ENCODE results near the gene CORO2B.

CORO2B gene

DNA sequence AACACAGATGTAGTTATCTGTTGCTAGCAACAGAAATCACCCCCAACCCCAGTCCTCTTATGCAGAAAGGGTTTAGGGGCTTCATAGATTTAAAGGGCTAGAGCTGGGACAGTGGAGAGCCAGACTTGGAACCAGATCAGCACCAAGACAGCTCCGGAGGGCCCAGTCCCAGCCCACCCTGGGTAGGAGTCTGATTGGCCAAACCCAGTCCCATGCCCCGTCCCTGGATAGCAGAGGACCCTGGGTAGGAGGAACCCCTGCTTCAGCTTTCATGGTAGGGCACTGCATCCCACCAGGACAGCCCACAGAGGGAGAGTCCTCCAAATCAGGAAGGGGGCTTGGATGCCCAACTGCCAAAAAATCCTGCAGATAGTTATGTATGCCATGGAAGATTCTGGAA lies 103.0 kb downstream of the CORO2B start:
- DNase-seq: no peak

DNA sequence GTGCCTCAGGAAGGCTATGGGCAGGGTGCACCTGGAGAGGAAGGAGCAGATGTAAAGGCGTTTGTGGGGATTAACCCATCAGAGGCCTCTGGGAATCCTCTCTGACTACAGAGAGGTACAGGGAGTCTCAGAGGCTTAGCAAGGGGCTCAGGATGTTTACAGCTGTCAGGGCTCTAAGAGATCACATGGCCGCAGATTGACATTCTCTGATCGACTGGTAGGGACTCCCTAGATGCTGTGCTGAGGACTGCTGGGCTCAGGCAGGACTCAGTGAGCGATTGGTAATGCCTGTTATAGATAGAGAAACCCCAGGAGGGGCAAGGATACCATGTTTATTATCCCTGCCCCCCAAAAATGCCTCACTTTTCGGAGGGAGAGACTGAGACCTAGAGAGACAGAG lies 103.5 kb downstream of the CORO2B start:
- no peak for DNase-seq

DNA sequence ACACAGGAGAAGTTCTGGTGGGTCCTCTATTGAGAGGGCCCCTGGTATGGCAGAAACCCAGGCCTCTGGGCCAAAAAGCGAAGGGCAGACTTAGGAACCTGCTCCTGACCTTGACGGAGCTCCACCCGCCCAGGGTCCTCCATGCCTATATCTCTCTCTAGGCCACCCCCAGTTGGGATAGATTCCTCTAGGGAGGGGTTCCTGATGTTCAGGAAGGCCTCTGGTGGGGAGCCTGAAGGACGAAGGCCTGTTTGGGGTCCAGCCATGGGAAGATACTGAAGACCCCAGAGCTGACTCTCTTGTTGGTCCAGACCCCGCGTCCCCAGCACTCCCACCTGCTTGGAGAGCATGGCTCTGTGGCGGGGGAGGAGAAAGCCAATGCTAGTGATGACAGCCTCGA lies 104.2 kb downstream of the CORO2B start:
- DNase-seq: no peak

DNA sequence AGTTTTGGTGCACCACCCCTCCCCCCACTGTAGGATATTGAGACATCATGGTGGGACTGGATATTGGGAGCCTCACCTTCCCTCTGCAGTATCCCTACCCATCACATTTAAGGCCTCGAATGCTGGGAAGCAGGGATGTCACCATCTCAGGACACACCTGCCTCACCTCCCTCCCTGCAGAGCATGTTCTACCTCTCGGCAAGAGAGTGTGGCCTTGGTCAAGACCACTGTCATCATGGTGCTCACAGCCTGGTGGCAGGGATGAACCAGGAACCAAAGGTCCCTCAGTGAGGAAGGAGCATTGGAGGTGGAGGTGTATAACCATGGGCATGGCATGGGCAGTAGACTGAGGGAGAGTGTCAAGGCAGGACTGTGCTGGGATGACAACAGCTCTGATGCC lies 104.8 kb downstream of the CORO2B start:
- DNase-seq: no peak

DNA sequence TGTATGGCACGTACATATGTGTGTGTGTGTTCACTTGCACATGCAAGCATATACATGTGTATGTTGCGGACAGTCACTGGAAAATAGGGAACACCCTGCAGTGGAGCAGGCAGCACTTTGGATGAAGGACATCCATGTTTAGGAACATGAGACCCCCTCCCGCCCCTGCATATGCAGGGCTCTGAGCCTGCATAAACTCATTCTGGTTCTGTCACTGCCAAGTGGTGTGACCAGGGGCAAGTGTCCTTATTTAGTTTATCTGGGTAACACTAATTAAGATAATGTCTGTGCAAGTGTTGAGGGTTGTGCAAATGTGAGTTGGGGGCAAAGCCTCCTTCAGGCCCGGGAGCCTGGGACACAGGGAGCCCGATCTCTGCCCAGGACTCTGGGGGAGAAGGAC lies 105.7 kb downstream of the CORO2B start:
- DNase-seq: no peak

DNA sequence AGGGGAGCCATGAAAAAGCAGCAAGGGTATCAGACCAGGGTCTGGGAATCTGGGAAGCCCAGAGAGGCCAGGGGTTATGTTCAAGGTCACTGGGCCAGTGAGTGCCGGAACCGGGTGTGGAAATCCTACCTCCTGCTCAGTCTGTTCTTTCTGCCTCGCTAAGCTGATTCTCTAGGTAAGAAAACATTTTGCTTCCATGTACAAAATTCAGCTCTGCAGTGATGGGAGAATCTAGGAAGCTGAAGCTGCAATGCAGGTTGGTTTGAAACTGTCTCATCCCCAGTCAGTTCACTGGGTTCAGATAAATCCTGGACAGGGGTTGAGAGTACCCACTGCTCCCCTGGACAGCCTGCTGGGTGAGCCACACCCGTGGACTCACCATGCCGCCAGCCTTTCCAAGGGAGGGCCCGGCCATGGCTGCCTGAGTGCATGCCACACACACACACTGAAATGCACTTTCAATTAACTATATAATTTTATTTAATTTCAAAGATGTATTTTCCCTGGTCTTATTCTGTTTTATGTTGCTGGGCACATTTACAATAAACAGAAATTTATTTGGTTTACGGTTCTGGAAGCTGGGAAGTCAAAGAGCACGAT lies 108.4 kb downstream of the CORO2B start:
- no peak for DNase-seq

DNA sequence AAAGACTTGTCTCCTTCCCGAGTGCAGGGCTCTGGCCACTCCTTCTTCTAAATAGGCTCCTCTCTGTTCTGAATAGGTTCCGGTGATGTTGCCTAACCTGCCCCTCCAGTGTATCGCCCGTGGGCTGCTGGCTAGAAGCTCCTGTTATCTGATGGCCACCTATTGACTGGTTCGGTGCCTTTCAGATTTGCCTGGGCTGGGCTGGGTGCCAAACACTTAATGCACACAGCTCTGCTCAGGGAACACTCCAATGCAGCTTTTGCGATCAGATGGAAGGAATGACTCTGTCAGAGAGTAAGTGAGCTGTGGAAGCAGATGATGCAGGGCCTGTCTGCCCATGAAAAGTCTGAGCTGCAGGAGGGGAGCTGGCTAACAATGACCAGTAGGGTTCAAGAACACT lies 112.9 kb downstream of the CORO2B start:
- no peak for DNase-seq

DNA sequence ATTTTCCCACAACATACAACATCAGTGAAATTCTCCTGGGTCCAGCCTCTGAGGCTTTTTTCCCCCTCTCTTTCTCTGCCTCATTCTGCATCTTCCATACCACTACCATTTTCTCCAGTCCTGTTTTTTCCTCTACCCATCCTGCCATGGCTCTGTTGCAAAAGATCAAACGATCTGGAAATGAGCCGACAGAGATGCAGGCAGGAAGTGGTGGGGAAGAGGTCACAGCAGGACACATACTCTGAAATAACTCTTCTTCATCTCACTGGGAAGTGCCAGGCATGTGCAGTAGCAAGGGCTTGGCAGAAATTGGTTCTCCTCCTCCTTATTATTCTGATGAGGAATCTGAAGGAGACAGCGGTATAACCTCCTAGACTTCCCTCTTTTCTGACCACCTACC lies 114.3 kb downstream of the CORO2B start:
- DNase-seq: no peak

DNA sequence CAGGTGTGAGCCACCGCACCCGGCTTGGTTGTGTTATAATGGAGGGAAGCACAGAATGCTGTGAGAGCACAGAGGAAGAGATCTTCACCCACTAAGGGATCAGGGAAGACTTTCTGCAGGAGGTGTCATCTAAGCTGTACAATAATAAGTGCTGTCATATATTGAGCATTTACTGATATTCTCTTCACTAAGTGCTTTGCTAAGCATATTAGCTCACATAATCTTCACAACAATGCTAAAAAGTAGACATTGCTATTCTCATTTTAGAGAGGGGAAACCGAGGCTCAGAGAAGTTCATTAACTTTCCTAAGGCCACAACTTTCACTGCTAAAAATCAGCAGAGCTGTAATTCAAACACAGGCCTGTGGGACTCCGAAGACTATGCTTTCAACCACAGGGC lies 115.3 kb downstream of the CORO2B start:
- DNase-seq: no peak

DNA sequence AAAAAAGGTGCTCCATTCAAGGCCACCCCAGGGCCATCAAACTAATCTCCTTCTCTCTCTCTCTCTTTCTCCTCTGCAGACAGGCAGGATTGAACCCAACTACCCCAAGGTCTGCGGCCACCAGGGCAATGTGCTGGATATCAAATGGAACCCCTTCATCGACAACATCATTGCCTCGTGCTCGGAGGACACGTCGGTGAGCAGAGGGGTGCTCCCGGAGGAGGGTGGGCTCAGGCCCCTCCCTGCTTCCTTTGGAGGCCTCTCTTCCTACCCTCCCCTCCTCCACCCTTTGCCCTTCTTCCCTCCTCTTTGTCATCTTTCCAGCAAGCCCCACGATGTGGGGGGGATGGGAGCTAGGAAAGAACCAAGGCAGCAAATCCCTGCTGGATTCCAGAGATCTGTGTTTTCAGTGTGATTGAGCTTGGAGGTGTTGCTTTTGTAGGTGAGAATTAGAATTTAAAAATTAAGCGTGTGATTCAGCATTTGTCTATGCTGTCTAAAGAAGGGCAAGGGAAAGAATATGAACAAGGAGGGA lies 116.3 kb downstream of the CORO2B start:
- no peak for DNase-seq

DNA sequence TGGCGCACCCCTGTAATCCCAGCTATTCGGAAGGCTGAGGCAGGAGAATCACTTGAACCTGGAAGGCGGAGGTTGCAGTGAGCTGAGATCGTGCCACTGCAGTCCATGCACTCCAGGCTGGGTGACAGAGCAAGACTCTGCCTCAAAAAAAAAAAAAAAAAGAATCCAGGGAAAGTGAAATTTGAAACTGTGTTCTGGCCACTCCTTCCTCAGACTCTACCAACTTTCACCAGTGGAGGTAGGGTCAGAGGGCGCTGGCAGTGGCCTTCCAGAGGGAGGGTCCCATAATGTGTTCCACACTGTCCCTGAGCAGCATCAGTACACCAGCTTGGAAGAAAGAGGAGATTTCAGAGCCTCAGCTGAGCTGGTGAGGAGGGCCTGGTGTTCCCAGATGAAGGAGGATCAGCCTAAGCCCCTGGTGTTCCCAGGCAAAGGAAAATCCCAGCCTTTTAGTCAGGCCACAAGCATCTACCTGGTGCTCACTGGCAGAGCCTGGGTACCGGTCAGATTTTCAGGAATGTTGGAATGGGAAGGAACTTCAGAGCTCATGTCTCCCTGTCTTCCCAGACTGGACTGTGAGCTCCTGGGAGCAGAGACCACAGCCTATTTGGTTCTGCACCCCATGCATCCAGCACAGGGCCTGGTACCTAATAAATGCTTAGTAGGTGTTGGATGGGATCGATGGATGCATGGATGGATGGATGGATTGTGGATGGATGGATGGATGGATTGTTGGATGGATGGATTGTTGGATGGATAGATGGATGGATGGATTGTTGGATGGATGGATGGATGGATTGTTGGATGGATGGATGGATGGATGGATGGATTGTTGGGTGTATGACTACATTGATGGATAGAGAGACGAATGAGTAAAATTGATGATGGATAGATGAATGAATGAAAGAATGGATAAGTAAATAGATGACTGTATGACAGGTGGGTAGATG lies 117.9 kb downstream of the CORO2B start:
- no peak for DNase-seq

DNA sequence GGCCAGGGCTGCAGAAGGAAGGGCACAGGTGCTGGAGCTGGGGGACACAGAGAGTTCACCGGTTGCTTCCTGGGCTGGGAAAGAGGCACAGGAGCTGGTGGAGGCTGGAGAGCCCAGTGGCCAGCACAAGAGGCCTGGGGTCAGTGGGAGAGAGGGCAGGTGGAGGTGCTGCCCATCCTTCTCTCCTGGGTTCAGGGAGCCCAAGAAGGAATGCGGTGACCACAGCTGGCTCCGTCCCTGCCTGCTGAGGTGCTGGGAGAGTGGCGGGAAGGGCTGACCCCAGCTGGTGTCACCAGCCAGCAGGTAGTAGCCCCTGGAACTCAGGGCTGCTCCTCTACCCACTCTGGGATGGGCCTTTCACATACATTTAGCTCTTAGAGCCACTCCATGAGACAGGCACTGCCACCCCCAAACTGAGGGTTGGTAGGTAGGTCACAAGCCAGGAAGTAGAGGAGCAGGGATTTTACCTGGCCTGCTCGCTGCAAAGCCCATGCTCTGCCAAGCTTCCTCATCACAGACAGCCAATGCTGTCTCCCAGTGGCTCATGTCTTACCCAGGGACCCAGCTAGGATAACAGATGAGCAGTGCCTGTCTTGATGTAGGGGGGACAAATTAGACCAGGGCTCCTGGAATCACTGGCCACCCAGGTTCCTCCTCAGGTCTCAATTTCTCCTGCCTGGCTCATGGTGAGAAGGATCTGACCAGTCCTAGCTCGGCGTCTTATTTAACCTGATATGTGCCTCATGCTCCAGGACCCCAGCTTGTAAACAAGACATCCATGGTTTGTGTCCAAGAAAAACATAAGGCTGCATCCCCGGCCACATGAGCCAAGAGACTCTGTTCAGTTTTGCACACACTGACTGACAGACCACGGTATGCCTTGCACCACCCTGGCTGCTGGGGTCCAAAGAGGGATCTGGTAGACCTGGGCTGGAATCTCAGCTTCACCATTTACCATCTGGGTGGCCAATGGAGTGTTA lies 119.2 kb downstream of the CORO2B start:
- DNase-seq: no peak

DNA sequence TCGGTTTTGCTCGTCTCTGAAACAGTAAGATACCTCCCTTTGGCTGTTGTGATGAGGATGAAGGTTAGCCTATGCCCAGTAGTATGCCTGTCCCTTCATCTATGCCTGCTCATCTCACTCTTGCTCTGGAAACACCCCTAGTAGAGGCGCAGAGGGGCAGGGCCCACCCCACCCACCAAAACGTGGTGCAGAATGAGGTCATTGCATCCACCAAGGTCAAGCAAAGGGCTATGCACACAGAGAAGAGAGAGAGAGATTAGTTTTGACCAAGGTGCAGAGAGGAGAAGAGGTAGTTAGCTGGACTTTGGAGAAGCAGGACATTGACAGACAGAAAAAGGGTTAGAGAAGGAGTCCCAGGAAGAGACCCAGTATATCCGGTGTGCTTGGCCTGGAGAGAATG lies 119.9 kb downstream of the CORO2B start:
- DNase-seq: no peak

DNA sequence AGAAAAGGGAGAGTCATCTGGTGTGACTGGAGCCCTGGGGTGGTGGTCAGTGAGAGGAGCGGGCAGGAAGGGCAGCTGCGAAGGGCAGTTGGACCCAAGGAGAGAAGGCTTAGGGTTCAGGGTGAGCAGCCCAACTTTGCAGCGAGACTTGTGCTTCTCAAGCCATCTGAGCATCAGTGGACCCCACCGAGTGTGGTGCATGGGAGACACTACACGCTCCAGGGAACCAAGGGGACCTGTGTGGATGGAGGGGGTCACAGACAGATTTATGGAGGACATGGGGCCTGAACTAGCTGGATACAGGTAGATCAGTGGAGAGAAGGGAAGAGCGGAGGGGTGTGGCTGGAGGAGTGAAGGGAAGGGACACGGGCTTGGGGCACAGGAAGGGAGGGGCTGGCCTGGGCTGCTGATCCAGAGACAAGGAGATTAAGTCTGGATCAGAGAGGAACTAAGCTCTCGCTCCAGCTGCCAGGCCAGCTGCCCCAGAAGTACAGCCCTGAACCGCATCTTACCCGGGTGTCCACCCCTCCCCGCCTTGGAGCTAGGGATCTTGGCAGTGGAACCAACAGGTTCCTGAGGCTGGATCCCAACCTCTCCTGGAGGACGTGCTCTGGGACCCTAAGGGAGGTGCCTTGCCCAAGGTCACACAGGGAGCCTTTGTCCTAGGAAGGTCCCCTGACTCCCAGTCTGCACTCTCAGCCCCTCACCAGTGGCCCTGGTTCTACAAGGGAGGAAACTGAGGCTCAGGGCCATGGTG lies 120.5 kb downstream of the CORO2B start:
- DNase-seq: no peak

DNA sequence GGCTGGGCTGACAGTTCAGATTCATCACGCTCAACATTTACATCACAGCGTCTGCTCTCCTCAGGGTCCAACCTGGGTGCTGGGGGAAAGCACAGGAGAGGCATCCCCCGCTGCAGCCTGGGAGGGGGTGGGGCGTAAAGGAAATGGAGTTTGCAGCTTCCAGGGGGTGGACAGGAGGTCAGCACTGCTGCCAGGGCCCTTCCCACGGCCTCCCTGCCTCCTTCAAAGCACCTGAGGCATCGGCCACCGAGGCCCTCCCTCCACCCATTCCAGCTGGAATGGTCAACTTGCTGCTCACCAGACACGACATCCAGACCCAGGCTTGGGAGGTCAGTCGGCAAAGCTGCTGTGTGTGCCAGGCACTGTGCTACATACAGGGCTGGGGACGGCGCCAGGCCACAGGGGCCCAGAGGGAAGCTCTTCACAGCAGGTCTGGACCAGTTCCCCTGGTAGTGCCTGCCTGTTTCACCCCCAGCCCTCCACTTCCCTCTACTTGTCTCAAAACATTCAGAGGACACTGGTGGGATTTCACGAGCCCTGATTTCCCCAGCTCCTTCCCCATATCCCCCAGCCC lies 121.2 kb downstream of the CORO2B start:
- DNase-seq: no peak

DNA sequence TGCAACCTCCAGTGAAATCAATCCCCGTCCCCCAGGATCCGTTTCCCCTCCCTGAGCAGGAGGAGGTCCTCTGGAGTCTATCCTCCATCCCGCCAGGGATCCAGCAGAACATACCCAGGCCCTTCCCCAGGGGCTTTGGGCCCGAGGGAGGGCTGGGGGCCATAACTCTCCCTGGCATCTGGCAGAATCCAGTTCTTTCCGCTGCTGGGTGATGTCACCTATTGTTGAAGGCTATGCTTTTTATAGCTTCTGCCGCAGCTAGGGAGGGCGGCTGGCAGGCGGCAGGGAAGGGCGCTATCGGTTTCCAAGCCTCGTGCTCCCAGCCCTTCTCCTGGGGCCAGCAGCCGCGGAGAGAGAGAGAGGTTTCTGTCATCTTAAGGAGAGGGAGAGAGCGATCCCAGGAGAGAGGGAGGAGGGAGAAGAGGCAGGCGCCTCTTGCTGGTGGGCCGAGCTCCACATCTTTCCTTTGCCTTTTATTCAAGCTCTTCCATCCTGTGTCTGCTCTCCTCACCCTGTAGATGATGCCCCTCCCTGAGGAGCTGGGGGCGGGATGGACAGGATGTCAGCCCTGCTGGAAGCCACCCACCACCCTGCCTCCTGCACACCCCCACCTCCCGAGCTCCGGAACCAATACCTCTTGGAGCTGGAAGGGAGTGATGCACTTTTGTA lies 121.8 kb downstream of the CORO2B start:
- no peak for DNase-seq

DNA sequence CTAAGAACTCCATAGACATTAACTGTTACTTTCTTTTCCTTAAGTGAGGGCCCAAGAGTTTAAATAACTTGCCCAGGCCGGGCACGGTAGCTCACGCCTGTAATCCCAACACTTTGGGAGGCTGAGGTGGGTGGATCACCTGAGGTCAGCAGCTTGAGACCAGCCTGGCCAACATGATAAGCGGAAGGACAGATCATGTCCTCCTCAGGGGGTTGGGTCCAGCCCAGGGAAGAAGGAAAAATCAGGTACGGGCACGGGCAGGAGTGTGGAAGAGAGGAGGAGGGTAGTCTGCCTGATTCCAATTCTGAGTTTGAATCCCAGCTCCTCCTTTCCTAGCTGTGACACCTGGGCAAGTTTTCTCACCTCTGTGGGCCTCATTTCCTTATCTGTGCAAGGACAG lies 123.1 kb downstream of the CORO2B start:
- DNase-seq: no peak

DNA sequence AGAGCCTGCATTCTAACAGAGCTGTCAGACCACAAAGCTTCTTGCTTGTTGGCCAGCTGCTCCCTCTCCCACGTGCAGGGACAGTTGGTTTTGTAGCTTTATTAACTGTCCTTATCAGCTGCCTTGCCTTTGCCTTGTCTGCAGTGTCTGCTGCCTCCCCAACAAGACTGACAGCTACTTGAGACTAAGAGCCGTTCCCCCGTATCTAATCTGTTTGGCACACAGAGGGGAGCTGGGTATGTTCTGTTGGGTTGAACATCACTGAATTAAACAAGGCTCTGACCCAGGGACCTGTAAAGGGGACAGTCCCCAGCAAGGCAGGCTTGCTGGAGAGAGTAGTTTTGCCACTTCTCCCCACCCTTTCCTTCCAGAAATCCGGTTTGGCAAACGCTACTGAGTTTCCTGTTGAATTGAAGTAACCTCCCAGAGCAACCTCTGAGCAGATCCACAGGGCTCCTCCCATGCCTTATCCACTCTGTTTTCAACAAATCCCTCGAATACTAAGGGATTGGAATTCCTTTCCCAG lies 125.8 kb downstream of the CORO2B start:
- DNase-seq: no peak

DNA sequence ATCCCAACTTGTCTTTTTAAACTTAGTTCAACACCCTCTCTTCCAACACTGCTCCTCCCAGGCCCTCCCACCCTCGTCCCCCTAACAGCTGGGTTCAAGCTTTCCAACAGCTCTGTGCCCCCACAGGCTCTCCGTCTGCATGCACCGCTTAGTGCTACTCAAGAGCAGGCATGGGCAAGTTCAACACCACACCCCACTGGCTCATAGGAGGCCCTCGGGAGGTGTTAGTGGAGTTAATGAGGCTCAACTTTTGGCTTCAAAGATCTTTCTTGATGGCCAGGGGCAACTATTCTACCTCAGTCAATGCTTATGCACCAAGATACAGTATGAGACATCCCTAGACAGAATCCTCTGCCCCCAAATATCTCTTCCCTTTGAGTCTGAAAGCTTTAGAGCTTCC lies 127.5 kb downstream of the CORO2B start:
- no peak for DNase-seq

DNA sequence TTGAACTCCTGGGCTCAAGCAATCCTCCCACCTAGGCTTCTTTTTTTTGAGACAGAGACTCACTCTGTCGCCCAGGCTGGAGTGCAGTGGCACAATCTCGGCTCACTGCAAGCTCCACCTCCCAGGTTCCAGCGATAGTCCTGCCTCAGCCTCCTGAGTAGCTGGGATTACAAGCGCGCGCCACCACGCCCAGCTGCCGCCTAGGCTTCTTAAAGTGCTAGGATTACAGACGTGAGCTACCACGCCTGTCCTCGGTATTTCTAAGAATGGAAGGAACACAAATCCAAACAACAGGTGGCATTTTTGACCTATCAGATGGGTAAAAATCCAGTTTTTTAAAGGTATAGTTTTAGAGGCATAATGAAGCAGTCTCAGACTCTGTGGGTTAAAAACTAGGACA lies 128.1 kb downstream of the CORO2B start:
- DNase-seq: no peak

DNA sequence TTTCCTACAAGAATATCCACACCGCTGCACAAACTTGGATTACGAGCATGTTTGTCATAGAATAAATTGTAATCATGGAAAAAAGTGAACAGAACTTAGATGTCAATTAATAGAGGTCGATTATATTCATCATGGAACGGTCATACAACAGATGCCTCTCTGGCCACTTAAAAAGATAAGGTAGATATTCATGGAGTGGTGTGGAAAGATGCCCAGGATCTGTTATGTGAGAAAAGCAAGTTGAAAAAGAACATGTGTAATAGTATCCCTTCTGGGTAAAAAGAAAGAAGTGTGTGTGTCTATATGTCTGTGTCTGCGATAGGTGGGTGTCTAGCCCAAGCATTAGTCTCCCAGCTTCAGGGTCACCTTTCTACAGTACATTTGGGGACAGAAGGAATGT lies 128.6 kb downstream of the CORO2B start:
- no peak for DNase-seq
